Psoas muscle (tissue), 8 donors: ENCODE measurements around the gene KIRREL1. TPM values are rescaled to one million over a fixed set of nuclear protein-coding genes. Genes with fewer than 3 reads are reported as not detected.

Source experiments
- ATAC-seq, 4 donors: fragments of 200-7000 bp; cut with Tn5 transposase; one replicate each; pipeline ENCODE4 v1.9.1; 2020; ENCODE audit warnings: moderate library complexity in 3 of 4, mild to moderate bottlenecking in 2 of 4
- DNase-seq, 2 donors: peaks; one replicate each; pipeline ENCODE4 v3.0.0-alpha.2; 2020
- H3K27ac ChIP-seq: fragments of 200-600 bp; one replicate; pipeline ENCODE4 v1.8.0; 2022
- H3K27me3 ChIP-seq, 3 donors: fragments of 200-600 bp in 1 of 3; one replicate each; pipeline versions ENCODE4 v1.6.1 to v1.8.0; 2013 to 2022; ENCODE audit warnings: low read length in 2 of 3, mild to moderate bottlenecking in 2 of 3, moderate library complexity in 1 of 3; ENCODE audit not compliant: insufficient read depth in 3 of 3
- H3K36me3 ChIP-seq, 2 donors: fragments of 200-600 bp in 1 of 2; one replicate each; pipeline versions ENCODE4 v1.6.1 to v1.8.0; 2013 to 2022; ENCODE audit warnings: low read depth in 1 of 2, mild to moderate bottlenecking in 1 of 2, moderate library complexity in 1 of 2; ENCODE audit not compliant: insufficient read depth in 1 of 2
- H3K4me1 ChIP-seq: fragments of 200-600 bp; one replicate; pipeline ENCODE4 v1.8.0; 2022
- H3K4me3 ChIP-seq: fragments of 200-600 bp; one replicate; pipeline ENCODE4 v1.8.0; 2022; ENCODE audit warnings: mild to moderate bottlenecking
- H3K9me3 ChIP-seq: fragments of 200-600 bp; one replicate; pipeline ENCODE4 v1.8.0; 2022
- CTCF ChIP-seq: fragments of 200-600 bp; IDR thresholded peaks from one replicate; pipeline ENCODE4 v1.8.0; 2022; ENCODE audit warnings: antibody characterized with exemption
- WGBS, 3 donors: extraction: QIAGEN DNeasy Blood & Tissue Kit; methylation state at CpG; one replicate each; pipeline versions ENCODE4 v1.1.6 to v1.1.7; 2013; 5-methylcytosine and 5-hydroxymethylcytosine counted together
- intact Hi-C, 2 donors: fragments of 100-400 bp; cut with DNase I; formaldehyde crosslinking; loops; one replicate each; pipeline versions ENCODE4 v1.11.0 to v1.14.2; 2022
- polyA plus RNA-seq, 3 donors: library from polyadenylated mRNA; stranded (reverse); fragments of 200-250 nt; gene quantifications; one replicate each; pipeline ENCODE4 v1.2.3, GENCODE V29; 2013
- total RNA-seq, 4 donors: library from RNA; stranded (reverse); fragmentation: NEBNext Ultra II Directional in 2 of 4; extraction: Animal tissue kit (Norgen Biotek cat#: 25700) in 2 of 4; gene quantifications; one replicate each; pipeline versions ENCODE4 v1.2.1 to v1.2.4, GENCODE V29; 2021 to 2023
- donor health status: healthy with polysubstance abuse.
- donor health status: DM: no; HTN: no; CAD: no; lungs with moderate emphysema.
- donor health status: Bipolar disorder and iron deficiency.
- donor health status: healthy.
- donor health status: DM: yes; HTN: yes; CAD: no.
- donor health status: DM: no; HTN: no; CAD: no.
- donor health status: DM: no; HTN: no; CAD: no.
- donor health status: DM: yes; HTN: yes; CAD: no.

Gene KIRREL1
- total and polyA plus RNA-seq, 7 donors = 1.3 to 7.6 (median 4.3) TPM

GRCh38 chr1:158089925-158090637 is 96.6 kb downstream of the KIRREL1 start:
- H3K4me1 ChIP-seq = no peaks in the 10 kb centered on the region
- intact Hi-C loops = no loop called here
- no peaks in the 10 kb centered on the region for H3K9me3 ChIP-seq
- H3K27ac ChIP-seq = no peak overlapping the region
- no peak for TF ChIP-seq CTCF
- H3K36me3 ChIP-seq = peaks cover 0 to 13% of the 10 kb centered on the region in 2 donors
- H3K27me3 ChIP-seq = no peaks in the 10 kb centered on the region
- DNase-seq (no peak), ATAC-seq (no peak)
- WGBS, 3 donors = 69 to 76% (median 72%) methylated on average over 9 of the region's 9 CpGs
- H3K4me3 ChIP-seq = no peak overlapping the region

- DNase-seq = no peak
- no peaks in the 10 kb centered on the region for H3K27me3 ChIP-seq
- H3K4me3 ChIP-seq = no peak overlapping the region
- 84 to 85% (median 85%) methylated on average over 18 of the region's 18 CpGs for WGBS, 3 donors
- ATAC-seq = no peak
- H3K27ac ChIP-seq = no peak overlapping the region
- no peaks in the 10 kb centered on the region for H3K4me1 ChIP-seq
- no peak for TF ChIP-seq CTCF
- intact Hi-C loops = no loop called here
- peaks cover 0 to 8% of the 10 kb centered on the region in 2 donors for H3K36me3 ChIP-seq
- no peaks in the 10 kb centered on the region for H3K9me3 ChIP-seq
Observed at GRCh38 chr1:158093376-158093775, 99.9 kb downstream of the KIRREL1 start.

GRCh38 chr1:158094571-158094970 is 101.1 kb downstream of the KIRREL1 start:
- no peak overlapping the region for H3K27ac ChIP-seq
- no peaks in the 10 kb centered on the region for H3K27me3 ChIP-seq
- no peaks in the 10 kb centered on the region for H3K9me3 ChIP-seq
- ATAC-seq = no peak
- no peak for DNase-seq
- intact Hi-C loops = no loop called here
- 83 to 85% (median 85%) methylated on average over 14 of the region's 14 CpGs for WGBS, 3 donors
- H3K4me1 ChIP-seq = no peaks in the 10 kb centered on the region
- peaks cover 0 to 7% of the 10 kb centered on the region in 2 donors for H3K36me3 ChIP-seq
- no peak overlapping the region for H3K4me3 ChIP-seq
- no peak for TF ChIP-seq CTCF

- peak; percentile 45 for TF ChIP-seq CTCF
- Histone ChIP-seq H3K27me3 (no peaks in the 10 kb centered on the region), H3K27ac (no peak overlapping the region), H3K4me3 (no peak overlapping the region), H3K36me3 (peaks cover 0 to 3% of the 10 kb centered on the region in 2 donors), H3K4me1 (no peaks in the 10 kb centered on the region), H3K9me3 (no peaks in the 10 kb centered on the region)
- ATAC-seq = peak in 3 of 4 donors; percentile 42 to 61 (median 44)
- DNase-seq = no peak
- intact Hi-C loops = no loop called here
- WGBS, 3 donors = 85 to 98% (median 89%) methylated on average over 4 of the region's 4 CpGs
Observed at GRCh38 chr1:158095737-158096335, 102.4 kb downstream of the KIRREL1 start.
